HL-60/S4 treated with phorbol 12-myristate 13-acetate at 8.2 ng/mL for 4 days and 3 days (cell line): ENCODE data around the gene SDF4.

ENCODE experiments used
- in situ Hi-C: fragments of 300-500 bp; cut with MboI; formaldehyde crosslinking; loops from 2 replicates; pipeline ENCODE4 v1.15.0; 2022; ENCODE audit warnings: low sequenced_read_pairs

SDF4 gene

GRCh38 chr1:1215080-1215676 is 16.6 kb downstream of the SDF4 start:
- in situ Hi-C loops, result no loop called here

DNA sequence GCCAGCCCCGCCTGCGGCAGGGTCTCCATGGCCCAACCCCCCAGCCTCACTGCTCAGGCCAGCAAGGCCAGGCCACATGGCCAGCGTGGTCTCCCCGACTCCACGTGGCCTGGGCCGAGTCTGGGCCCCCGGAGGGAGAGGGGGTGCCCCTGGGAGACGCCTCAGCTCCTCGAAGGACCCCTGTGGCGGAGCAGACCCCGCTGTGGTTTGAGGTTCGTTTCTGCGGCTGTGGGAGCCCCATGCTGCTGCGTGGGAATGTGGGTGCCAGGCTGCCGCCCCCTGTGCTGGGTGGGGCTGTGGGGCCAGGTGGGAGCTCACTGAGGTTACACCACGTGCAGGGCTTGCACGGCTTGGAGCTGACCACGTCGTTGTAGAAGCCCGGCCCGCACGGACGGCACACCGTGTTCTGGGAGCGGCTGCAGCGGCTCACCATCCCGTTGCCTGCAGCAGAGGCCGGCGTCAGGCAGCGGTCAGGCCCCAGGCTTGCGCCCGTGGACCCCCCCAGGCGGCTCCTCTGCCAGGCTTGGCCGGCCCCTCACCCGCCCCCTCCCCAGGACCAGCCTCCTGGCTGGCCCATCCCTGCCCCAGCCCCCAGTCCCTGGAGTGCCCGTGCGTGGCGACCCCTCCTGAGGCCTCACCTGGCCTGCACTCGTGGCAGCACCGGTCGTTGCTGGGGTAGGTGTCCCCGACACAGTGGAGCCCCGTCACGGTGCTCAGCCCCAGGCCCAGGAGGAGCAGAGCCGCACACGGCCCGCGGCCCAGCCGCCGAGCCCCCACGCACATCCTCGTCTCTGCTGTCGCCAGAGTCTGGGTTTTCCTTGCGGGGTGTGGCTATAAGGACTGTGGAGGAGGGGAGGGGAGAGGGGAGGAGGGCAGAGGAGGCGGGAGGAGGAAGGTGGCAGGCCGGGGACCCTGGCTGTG is 18.2 kb downstream of the SDF4 start, which contains the start of gene TNFRSF4:
TNFRSF4 (minus strand) TSS at position 809 of the 921 bp plus-strand sequence; CDS start at position 783, 26 bp downstream.
- in situ Hi-C loops, result no loop called here

- in situ Hi-C loops, result no loop called here
Observed at GRCh38 chr1:1212780-1213344, 18.9 kb downstream of the SDF4 start.

GRCh38 chr1:1211541-1212441 is 20.0 kb downstream of the SDF4 start:
- in situ Hi-C loops, result no loop called here

- in situ Hi-C loops, result no loop called here
Observed at GRCh38 chr1:1210726-1211540, 20.9 kb downstream of the SDF4 start.

GRCh38 chr1:1208713-1209433 is 22.9 kb downstream of the SDF4 start:
- in situ Hi-C loops, result no loop called here

DNA sequence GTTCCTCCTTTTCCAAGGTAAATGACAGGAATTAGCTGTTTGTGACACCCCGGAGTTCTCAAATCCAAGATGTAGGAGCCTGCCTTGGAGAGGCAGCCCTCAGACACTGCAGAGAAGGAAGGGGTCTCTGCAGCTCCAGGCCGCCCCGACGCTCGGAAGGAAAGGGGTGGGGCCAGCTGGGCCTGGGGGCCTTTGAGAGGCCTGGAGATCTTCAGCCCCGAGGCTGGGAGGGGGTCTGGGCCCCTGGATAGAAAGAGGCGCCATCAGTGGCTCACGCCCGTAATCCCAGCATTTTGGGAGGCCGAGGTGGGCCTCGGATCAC is 24.3 kb downstream of the SDF4 start:
- in situ Hi-C loops, result no loop called here

DNA sequence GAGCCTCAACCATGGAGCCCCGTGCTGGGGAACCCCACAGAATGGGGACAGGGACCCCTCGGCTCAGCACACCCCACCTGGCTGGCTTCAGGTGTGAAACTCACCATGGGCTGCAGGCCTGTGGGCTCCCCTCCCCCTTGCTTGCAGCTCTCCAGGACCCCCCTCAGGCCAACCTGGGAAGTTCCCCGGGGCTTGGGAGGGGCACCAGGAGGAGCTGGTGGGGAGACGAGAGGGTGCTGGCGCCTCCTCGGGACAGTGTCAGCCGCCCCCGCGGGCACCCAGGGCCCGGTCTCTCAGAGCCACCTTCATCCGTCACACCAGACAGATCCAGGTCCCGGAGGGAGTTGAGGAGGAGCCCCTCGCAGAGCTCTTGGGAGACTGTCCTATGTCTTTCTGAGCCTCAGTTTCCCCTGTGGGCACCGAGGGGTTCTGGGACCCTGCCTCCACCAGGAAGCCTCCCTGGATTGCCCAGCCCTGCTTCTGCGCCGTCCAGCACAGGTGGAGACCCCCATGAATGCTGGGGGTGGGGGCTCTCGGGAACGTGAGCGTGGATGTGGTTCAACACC is 24.8 kb downstream of the SDF4 start:
- in situ Hi-C loops, result no loop called here

DNA sequence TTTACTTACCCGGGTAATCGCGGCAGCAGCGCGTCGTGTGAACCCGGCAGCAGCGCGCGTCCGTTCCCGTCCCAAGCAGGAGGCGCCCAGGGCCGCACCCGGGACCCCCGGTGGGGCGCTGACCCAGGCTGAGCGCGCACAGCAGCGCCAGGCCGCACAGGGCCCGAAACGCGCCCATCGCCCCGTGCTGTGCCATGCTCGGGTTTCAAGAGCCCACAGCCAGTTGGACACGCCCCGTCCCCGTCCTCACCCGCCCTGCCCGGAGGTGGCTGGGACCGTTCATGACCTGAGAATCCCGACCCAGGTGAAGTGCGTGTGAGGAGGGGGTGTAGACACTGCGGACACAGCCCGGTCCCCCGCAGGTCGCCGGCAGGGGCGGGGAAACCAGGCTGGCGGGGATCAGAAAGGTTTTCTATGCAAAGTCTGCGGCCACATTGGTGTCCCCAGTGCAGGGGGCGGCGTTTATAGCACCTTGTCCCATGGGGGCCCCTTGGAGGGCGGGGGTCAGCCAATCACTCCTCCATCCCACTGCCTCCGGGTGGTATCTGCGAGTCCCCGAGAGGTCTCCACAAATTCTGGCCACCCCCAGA is 25.3 kb downstream of the SDF4 start, which contains the start of gene TNFRSF18:
TNFRSF18 (minus strand) TSS at position 217 of the 590 bp plus-strand sequence; CDS start at position 196, 21 bp downstream.
- in situ Hi-C loops, result no loop called here

GRCh38 chr1:1205769-1206375 is 25.9 kb downstream of the SDF4 start:
- in situ Hi-C loops, result no loop called here

GRCh38 chr1:1204998-1205768 is 26.6 kb downstream of the SDF4 start:
- in situ Hi-C loops, result no loop called here

DNA sequence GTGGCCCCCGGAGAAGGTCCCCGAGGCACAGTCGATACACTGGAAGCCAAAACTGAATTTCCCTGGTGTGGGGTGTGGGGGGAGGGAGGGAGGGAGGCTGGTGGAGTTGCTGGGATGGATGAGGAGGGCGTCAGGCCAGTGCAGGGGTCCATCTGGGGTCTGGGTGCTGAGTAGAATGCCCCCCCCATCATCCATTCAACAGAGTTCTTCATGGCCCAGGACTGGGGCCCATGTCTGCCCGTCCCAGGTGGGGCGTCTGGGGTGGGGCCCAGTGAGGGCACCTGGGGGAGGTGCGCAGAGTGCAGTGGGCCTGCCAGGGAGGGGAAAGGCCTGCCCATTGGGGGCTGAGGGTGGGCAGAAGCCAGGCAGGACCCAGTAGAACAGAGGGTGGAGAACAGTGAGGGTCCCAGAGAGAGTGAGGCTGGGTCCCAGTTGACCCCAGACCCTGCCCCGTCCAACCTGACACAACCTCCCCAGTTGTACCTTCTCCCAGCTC is 27.3 kb downstream of the SDF4 start:
- in situ Hi-C loops, result no loop called here

- in situ Hi-C loops, result no loop called here
Observed at GRCh38 chr1:1203561-1204424, 28.0 kb downstream of the SDF4 start.

GRCh38 chr1:1202831-1203560 is 28.8 kb downstream of the SDF4 start:
- in situ Hi-C loops, result no loop called here

- in situ Hi-C loops, result no loop called here
Observed at GRCh38 chr1:1200876-1201810, 30.7 kb downstream of the SDF4 start.
